ENCODE data around the gene THSD7A.

- TF ChIP-seq CTCF (IDR thresholded peaks at IDR 0.05) (no peak), EZH2 (IDR thresholded peaks at IDR 0.05) (no peak), EZH2phosphoT487 (IDR thresholded peaks at IDR 0.05) (no peak)
These were observed 324.1 kb downstream of the THSD7A start for GRCh38 chr7:11507929-11508328.

Data from neural progenitor cell (in vitro differentiated cells).